ENCODE measurements around the gene PAPSS1.
"Not testable (repeated sequence)": the region's sequence is repeated elsewhere in the genome, so short reads cannot be mapped to it uniquely, and the experiment has no call there.

DNA sequence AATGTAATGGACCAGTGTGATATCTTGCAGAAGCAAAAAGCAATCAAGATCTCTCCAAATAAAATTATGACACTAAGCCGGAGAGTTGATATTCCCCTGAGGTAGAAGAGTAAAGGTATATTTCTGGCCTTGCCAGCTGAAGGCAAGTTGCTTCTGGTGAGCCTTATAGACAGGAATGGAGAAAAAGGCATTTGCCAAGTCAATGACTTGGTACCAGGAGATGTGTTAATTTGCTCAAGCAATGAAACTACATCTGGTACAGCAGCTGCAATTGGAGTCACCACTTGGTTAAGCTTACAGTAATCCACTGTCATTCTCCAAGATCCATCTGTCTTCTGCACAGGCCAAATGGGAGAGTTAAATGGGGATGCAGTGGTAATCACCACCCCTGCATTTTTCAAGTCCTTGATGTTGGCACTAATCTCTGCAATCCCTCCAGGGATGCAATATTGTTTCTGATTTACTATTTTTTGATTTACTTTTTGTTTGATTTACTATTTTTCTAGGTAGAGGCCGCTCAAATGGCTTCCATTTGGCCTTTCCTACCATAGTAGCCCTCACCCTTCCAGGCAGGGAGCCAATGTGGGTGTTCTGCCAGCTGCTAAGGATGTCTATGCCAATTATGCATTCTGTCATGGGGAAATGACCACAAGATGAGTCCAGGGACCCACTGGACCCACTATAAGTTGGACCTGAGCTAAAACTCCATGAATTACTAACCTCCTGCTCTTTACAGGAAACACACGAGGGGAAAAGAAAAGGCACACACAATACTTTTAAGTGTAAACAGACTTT, 6.3 kb upstream of the PAPSS1 start:
- not testable (repeated sequence) for TF ChIP-seq ZNF274 (IDR thresholded peaks at IDR 0.05; ENCODE audit: low read depth, low read length); SUZ12 (IDR thresholded peaks at IDR 0.05; ENCODE audit: extremely low read depth, insufficient read depth, insufficient read length)
